T-helper 9 cell (primary cell): Measurements from ENCODE around the gene ADM2.
"Not testable (repeated sequence)": the region's sequence is repeated elsewhere in the genome, so short reads cannot be mapped to it uniquely, and the experiment has no call there.

Experiments
- DNase-seq: peaks from one replicate; pipeline ENCODE4 v3.0.0-alpha.2; 2020
- total RNA-seq, 2 donors: gene quantifications; one replicate each; lab custom pipeline; 2026; lab: John Stamatoyannopoulos, UW

Gene ADM2, protein sequence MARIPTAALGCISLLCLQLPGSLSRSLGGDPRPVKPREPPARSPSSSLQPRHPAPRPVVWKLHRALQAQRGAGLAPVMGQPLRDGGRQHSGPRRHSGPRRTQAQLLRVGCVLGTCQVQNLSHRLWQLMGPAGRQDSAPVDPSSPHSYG
- total RNA-seq = 1.4 to 12.7 reads per million in 2 donors

DNA sequence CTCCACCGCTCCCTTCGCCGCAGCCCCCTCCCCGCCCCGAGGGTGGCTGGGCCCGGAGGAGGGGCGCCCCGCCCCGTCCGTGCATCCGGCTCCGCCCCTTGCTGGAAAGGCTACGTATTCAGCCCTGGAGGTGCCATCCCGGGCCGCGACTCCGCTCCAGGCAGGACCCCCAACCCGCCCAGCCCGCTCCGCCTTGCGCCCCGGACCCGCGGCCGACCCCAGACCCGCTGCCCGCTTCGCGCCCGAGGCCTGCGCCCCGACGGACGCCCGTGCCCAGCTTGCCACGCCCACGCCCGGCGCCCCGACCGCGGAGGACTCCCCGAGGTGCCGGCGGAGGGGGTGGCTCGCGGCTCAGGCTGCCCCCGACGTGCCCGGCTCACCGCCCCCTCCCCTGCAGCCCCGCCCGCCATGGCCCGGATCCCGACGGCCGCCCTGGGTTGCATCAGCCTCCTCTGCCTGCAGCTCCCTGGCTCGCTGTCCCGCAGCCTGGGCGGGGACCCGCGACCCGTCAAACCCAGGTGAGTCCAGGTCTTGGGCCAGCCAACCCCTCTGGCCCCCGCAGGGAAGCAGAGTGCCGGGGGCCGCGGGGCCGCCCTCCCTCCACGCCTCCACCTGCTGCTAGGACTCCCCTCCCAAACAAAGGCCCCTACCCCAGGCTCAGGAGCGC, at the start of gene ADM2:
Gene ADM2, plus strand, starts transcription at position 104 of the 667 bp plus-strand sequence. Its CDS starts 305 bp downstream, at position 409.
- peak; percentile 61 for DNase-seq

DNA sequence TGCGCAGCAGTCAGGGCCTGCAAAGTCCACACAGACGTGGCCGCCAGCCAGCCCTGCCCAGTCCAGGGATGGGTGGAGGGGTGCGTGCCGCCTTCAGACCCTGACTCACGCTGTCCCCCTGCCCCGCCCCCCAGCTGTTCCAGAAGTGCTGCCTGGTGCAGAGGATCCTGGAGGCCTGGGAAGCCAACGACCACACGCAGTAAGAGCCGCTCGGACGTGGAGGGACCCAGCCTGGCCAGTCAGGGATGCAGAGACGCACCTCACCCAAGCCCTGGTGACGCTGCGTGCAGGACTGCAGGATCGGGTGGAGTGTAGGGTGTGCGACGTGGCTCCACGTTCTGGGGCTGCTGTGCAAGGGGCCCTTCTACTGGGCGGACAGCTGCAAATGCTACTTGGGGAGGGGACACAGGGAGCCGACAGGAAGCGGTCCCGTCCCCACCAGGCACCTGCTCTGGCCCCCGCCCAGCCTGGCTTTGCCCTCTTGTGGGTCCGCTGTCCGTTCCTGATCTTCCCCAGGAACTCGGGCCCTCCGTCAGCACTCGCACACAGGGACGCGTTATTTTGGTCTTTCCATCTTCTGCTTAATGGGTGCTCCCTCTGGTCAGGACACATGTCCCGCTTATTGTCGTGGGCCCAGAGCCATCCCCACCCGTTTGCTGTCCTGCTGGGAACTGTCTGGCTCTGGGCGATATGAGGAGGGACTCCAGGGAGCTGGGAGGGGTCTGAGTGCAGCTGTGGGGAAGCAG, 49.0 kb upstream of the ADM2 start:
- no peak for DNase-seq

DNA sequence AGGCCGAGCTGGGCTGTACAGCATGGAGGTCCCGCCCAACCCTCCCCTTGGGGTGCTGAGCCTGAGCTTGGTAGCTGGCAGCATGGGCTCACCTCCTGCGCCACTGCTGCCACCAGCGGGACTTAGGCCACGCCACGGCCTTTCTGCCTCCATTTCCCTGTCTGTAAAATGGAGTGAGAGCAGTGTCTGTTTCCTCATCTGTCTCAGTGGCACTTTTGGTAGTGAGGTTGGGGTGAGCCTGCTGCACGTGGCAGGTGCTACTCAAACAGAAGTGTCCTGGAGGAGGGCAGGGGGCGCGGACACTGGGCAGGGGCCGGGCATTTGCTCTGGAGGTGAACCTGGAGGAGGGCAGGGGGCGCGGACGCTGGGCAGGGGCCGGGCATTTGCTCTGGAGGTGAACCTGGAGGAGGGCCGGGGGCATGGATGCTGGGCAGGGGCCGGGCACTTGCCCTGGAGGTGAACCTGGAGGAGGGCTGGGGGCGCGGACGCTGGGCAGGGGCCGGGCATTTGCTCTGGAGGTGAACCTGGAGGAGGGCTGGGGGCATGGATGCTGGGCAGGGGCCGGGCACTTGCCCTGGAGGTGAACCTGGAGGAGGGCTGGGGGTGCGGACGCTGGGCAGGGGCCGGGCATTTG, 48.3 kb upstream of the ADM2 start:
- DNase-seq = not testable (repeated sequence)

DNA sequence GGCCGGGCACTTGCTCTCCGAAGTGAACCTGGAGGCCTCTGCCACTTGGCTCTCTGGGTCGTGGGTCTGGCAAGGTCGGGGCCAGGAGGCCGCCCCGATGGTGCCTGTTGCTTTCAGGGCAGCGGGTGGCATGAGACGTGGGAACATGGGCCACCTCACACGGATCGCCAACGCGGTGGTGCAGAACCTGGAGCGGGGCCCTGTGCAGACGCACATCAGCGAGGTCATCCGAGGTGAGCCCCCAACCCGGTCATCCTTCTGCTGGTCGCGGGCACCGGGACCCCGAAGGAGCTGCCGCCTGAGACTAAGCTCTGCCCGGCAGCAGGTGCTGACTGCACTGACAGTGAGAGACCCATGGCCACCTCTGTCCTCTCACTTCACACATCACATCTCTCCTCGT, 46.5 kb upstream of the ADM2 start:
- DNase-seq = no peak

DNA sequence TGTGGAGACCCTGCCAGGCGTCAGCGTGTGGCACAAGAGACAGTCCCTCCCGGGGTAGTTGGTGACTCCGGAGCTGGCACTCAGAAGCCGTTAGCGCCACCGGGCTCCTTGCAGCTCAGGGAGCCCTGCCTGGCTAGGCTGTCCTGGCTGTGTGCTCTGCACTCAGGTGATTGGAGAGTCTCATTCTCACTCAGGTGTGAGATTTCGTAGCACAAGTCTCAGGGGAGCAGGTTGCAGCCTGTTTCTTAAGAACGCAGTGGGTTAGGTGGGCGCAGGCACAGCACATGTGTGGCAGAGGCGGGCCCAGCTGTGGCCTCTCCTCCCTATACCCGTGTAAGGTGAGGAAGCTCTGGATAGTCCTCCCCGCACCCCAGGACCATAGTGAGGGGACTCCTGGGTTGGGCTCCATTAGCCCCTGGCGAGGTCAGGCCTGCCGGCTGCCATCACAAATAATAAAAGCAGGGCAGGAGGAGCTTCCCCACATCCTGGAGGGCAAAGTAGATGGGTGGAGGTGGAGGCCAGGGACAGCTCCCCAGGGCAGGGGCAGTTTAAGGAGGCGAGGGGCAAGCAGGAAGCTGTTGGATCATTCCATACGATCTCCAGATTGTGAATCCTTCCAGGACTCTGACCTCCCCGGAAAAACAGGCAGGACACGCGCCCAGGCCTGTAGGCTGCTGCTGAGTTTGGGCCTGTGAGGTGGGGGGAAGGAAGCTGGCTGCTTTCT, 45.9 kb upstream of the ADM2 start:
- DNase-seq = no peak

DNA sequence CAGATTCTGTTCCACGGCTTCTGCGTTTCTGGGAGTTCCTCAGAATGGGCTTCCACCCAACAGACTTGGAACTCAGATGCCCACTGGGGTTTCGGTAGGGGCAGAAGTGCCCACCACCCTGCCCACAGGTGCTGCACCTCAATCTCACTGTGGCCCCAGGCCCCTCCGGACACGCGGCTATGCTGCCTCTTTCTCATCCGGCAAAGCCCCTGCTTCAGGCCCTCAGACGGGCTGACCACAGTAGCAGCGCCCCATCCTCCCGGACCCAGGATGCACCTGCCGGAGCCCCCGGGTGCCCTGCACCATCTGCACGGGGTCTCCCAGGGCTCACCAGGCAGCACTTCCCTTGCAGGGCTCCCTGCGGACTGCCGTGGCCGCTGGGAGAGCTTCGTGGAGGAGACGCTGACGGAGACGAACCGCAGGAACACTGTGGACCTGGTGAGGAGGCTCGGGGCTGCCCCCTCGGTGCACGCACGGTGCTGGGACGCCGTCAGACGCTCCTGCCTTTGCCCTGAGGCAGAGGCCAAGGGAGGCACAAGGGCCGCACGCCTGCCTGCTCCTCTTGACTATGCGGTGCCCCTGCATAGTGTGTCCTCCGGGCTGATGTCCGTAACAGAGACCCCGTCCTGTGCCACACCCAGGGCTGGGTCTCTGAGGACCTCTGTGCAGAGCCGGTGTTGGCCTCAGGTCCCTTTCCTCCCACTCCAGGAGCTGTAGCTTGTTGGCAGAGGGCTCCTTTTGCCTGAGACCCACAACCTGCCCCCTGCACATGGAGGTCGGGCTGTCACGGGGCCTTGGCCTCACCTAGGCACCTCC, 45.1 kb upstream of the ADM2 start:
- no peak for DNase-seq

DNA sequence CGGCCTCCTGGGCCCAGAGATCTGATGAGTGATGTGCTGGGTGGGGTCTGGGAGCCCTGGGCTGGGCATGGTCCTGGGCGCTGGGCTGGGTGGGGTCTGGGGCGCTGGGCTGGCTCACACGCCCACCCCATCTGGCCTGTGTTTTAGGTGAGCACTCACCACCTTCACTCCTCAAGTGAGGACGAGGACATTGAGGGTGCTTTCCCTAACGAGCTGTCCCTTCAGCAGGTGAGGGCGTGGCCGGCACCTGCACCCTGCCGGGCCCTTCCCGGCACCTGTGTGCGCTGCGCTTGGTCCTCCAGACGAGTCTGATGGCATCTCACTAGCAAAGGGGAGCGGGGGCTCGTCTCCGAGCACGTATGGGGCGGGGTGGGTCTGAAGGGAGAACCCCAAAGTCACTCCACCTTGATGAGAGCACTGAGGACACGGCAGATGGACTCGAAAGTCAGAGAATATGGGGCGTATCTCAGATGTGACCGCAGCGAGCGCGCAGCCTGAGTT, 44.5 kb upstream of the ADM2 start:
- DNase-seq = no peak

DNA sequence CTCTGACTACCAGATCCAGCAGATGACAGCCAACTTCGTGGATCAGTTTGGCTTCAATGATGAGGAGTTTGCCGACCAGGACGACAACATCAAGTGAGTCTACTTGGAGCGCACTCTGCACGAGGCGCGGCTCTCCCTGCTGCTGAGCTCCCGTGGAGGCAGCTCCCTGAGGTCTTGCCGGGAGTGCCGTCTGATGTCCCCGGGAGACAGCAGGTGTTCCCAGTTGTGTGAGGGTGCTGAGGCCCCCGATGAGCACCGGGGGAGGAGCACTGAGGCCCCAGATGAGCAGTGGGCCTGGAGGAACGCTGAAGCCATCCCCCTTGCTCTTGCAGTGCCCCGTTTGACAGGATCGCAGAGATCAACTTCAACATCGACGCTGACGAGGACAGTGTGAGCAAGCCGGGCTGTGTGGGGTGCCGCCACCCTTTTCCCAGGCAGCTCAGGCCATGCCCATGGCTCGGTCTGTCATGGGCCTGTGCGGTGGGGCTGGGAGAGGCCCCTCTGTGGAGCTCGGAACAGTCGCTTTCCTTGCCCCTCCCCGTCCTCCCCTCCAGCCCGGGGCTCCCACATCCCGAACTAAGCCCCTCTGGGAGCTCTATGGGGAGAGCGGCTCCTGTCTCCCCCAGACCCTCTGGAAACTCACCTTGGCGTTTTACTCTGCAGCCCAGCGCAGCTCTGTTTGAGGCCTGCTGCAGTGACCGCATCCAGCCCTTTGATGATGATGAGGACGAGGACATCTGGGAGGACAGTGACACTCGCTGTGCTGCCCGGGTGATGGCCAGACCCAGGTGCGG, 43.6 kb upstream of the ADM2 start:
- DNase-seq = no peak

DNA sequence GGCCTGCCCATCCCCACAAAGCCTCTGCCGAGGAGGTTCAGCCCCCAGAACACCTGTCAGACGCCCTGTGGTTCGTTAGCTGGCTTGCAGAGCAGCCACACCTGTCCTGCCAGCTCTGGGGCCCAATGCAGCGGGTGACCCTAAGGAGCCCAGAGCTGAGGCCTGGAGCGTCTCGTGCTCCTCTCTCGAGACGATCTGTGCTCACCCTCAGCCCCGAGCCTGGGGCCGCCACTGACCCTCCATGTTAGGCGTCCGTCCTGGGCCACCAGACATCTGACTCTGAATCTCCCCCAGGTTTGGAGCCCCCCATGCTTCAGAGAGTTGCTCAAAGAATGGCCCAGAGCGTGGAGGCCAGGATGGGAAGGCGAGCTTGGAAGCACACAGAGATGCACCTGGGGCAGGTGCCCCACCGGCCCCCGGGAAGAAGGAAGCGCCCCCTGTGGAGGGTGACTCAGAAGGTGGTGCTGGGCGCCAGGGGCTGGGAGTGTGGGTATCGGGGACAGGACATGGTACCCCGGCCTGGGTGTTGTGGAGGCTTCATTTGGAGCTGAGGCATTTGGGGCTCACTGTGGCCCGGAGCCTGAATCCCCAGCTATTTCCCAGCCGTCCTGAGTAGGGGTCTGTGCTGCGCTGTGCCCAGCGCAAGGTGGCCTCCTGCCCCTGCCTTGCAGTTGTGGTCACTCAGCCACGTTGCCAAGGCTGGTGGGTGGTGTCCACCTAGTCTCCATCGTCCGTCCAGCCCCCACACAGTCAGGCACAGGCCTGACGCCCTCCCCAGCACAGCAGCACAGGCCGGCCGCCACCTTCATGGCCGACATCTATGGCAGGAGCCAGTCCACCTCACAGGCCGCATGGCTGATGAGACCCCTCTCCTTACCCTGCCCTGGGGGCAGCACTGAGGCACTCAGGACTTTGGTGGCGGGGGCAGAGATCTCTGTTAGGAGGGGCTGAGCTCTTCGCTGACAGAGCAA, 42.8 kb upstream of the ADM2 start:
- no peak for DNase-seq

DNA sequence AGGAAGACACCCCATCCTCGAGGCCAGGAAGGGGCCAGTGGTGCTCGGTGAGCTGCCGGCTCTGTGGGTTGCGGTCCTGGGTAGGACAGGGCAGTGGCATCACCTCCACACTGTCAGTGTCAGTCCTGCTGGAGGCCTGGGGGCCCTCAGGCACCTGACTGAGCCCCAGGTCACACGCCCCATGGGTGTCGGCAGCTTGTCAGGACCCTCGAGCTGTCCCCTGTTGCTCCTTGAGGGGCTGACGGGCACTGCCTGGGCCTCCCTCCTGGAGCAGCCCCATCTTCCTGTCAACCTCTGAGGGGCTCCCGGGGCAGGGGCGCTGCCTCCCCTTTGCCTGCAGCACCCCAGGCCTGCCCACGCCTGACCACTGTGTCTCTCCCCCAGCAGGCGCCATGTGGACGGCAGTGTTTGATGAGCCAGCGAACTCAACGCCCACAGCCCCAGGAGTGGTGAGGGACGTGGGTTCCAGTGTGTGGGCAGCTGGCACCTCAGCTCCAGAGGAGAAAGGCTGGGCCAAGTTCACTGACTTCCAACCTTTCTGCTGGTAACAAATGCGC, 42.0 kb upstream of the ADM2 start:
- DNase-seq = no peak

DNA sequence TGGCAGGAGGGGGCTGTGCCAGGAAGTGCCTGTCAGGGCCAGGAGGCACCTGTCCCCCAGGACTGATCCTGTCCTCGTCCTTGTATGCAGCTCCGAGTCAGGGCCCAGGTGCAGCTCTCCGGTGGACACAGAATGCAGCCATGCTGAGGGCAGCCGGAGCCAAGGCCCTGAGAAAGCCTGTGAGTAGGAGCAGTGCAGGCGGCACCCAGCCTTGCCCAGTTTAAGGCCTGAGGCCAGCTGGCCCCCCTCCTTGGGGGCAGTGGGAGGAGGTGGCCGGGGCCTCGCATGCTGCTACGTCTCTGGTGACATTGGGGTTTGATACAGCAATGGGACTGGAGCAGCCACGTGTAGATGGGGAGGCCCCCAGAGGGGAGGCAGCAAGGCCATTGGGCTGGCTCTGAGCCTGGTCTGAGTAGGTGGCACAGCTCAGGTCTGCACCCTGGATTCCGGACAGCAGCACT, 41.4 kb upstream of the ADM2 start:
- no peak for DNase-seq

DNA sequence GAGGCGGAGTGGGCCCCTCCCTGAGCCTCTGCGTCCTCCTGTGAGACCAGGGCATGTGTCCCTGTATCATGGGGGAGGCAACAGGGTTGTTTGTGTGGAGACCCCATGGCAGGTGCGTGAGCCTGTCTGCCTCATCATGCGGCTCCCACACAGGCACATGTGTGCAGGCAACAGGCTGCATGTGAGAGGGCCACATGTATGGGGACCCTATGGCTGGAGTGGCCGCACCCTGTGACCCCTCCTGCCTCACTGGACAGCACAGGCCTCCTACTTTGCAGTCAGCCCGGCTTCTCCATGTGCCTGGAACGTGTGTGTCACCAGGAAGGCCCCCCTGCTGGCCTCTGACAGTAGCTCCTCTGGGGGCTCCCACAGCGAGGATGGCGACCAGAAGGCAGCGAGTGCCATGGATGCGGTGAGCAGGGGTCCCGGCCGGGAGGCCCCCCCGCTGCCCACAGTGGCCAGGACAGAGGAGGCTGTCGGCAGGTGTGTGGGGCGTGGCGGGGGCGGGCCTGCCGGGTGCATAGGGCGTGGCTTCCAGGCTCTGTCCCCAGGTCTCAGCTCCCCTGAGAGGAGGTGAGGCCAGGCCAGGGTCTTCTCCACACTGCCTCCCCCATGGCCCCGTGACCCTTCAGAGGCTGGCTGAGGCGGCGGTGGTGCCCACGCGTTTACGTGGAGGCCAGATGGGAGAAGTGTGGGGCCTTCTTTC, 40.6 kb upstream of the ADM2 start:
- no peak for DNase-seq

DNA sequence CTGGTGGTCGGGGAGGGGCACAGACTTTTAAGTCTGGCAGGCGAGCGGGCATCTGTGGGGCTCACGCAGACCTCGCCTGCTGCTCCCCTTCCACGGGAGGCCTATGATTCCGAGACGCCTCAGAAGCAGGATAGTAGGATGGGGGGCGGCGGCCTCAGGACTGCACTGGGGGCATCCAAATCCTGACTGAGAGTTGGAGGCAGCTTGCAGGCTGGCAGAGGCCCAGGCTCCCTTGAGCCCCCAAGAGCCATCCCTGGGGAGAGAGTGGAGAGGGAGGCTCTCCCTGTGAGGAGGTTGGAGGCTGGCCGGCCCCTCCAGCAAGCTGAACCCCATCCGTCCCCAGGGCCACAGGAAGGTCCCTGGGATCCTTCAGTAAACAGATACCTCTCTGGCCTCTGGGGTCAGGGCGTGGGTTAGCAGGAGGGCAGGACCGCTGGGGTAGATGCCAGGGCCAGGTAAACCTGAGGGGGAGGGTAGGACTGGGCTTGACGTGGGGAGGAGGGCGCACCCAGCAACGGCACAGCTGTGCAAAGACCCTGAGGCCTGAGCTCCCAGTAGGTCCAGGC, 39.8 kb upstream of the ADM2 start:
- DNase-seq = no peak

DNA sequence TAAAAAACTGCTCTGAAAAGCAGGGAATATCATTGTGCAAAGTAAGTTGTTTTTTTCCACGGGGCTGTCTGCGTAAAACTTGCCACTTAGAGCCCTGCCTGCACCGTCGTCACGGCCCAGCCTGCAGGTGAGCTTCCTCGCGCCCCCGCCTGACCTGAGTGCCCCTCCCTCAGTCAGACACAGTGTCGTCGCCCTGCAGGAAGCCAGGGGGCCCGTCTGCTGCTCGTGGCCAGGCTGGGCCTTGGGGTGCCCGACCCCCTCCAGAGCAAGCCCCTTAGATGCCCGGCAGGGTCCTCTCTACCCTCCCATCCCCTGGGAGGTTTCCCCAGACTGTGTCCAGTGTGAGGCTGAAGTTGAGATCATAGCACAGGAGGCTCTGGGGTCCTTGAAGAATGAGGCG, 38.1 kb upstream of the ADM2 start:
- DNase-seq = no peak

DNA sequence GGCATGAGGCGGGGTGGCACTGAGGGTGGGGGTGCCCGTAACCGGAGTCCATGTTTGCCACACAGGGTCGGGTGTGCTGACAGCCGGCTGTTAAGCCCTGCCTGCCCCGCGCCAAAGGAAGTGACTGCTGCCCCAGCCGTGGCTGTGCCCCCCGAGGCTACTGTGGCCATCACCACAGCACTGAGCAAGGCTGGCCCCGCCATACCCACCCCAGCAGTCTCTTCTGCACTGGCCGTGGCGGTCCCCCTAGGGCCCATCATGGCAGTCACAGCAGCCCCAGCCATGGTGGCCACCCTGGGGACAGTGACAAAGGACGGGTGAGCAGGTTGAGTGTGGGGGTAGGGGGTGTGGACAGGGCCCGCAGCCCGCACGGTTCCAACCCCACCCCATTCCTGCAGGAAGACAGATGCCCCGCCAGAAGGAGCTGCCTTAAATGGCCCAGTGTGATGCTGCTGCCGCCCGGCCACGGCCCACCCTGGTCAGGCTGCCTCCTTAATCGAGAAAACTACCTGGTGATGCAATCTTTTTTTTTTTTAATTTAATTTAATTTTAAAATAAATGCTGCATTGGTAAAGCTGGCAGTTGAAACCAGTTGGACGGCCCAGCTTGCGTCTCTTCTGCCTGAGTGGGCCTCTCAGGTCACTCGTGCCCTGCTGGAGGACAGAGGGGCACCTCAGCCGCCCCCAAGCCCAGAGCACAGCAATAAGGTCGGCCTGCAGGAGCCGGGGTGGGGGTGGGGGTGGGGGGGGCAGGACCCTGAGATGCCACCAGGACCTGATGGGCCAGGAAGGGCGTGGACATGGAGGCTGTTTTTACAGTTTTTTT, 37.3 kb upstream of the ADM2 start:
- DNase-seq = no peak

DNA sequence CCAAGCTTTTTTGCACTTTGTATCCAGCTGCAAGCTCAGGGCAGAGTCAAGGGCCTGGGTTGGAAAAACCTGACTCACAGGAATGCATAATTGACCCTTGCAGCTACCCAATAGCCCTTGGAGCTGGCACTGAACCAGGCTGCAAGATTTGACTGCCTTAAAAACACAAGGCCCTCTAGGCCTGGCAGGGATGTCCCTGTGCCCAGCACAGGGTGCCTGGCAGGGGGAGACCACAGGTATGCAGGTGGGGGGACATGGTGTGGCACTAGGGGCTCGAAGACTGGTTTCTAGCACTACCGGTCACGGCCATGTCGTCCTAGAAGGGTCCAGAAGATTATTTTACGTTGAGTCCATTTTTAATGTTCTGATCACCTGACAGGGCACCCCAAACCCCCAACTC, 36.7 kb upstream of the ADM2 start:
- no peak for DNase-seq
